Uterus (tissue), 4 donors: ENCODE results near the gene CCNY. TPM values are rescaled to one million over a fixed set of nuclear protein-coding genes. Genes with fewer than 3 reads are reported as not detected.
"Not testable (repeated sequence)": the region's sequence is repeated elsewhere in the genome, so short reads cannot be mapped to it uniquely, and the experiment has no call there.

Experiments
- DNase-seq, 2 donors: peaks; one replicate each; pipeline ENCODE4 v3.0.0-alpha.2; 2019 to 2020
- H3K27ac ChIP-seq, 2 donors: fragments of 200-600 bp; sonication (generic); 1 replicate in 1 of 2; 2 replicates in 1 of 2; pipeline ENCODE4 v1.5.1; 2016 to 2018
- H3K27me3 ChIP-seq, 2 donors: fragments of 200-600 bp; sonication (generic); one replicate each; pipeline ENCODE4 v1.5.1; 2018 to 2019; ENCODE audit warnings: control low read depth in 1 of 2
- H3K36me3 ChIP-seq, 2 donors: fragments of 200-600 bp; sonication (generic); one replicate each; pipeline ENCODE4 v1.5.1; 2019; ENCODE audit warnings: control low read depth in 1 of 2
- H3K4me1 ChIP-seq, 2 donors: fragments of 200-600 bp; sonication (generic); one replicate each; pipeline ENCODE4 v1.5.1; 2018 to 2019; ENCODE audit warnings: control low read depth in 1 of 2
- H3K4me3 ChIP-seq, 2 donors: fragments of 200-600 bp; sonication (generic); 1 replicate in 1 of 2; 2 replicates in 1 of 2; pipeline ENCODE4 v1.5.1; 2018 to 2019; ENCODE audit warnings: mild to moderate bottlenecking in 1 of 2
- H3K9me3 ChIP-seq, 2 donors: fragments of 200-600 bp; sonication (generic); one replicate each; pipeline ENCODE4 v1.5.1; 2019; ENCODE audit warnings: control low read depth in 1 of 2
- CTCF ChIP-seq, 4 experiments: fragments of 200-600 bp in 2 of 4; fragments of 450-650 bp in 2 of 4; sonication (generic) in 2 of 4; IDR thresholded peaks; one replicate each; pipeline ENCODE4 v1.5.1; 2016 to 2019; ENCODE audit warnings: antibody characterized with exemption in 4 of 4, mild to moderate bottlenecking in 2 of 4, moderate library complexity in 1 of 4
- POLR2A ChIP-seq, 2 donors: fragments of 450-650 bp; IDR thresholded peaks; one replicate each; pipeline ENCODE4 v1.6.1; 2016; ENCODE audit warnings: antibody characterized with exemption in 2 of 2, mild to moderate bottlenecking in 1 of 2, moderate library complexity in 1 of 2
- intact Hi-C: fragments of 100-400 bp; cut with DNase I; formaldehyde crosslinking; loops from one replicate; pipeline ENCODE4 v1.15.1; 2023; ENCODE audit warnings: low total_unique reads
- total RNA-seq, 4 donors: library from RNA; depleted of rRNA in 3 of 4; stranded (reverse); fragments of >200 nt in 3 of 4; gene quantifications; one replicate each; pipeline versions ENCODE4 v1.1.0 to v1.2.4, GENCODE V29; 2014 to 2023
- donor health status: DM: yes; HTN: yes; CAD: no.

Gene CCNY
- total RNA-seq, 4 donors from 2014 or later: 28.2 to 79.2 (median 46.2) TPM

DNA sequence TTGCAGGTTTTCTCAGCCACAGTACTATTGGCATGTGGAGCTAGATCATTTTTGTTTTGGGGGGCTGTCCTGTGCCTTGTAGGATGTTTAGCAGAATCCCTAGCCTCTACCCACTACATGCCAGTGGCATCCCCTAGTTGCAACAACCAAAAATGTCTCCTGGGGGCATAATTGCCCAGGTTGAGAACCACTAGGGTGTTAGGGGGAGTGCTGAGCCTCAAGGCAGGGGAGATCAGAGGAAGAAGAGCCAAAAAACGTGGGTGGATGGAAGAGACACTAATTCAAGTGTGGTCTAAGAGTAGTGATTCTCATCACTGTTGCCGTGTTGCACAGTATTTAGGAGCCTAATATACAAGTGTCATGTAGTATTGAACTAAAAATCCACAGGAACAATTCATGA is 31.7 kb upstream of the CCNY start:
- H3K27me3 ChIP-seq: no peaks in the 10 kb centered on the region
- intact Hi-C loops: no loop called here
- DNase-seq: no peak
- no peaks in the 10 kb centered on the region for H3K36me3 ChIP-seq
- H3K4me3 ChIP-seq: no peak overlapping the region
- no peaks in the 10 kb centered on the region for H3K4me1 ChIP-seq
- no peak overlapping the region for H3K27ac ChIP-seq
- H3K9me3 ChIP-seq: no peaks in the 10 kb centered on the region
- TF ChIP-seq POLR2A (IDR thresholded peaks at IDR 0.05) (no peak), CTCF (IDR thresholded peaks at IDR 0.05) (no peak)

- Histone ChIP-seq H3K27me3 (no peaks in the 10 kb centered on the region), H3K36me3 (no peaks in the 10 kb centered on the region), H3K4me3 (no peak overlapping the region), H3K4me1 (no peaks in the 10 kb centered on the region), H3K27ac (no peak overlapping the region), H3K9me3 (no peaks in the 10 kb centered on the region)
- TF ChIP-seq CTCF (IDR thresholded peaks at IDR 0.05) (no peak), POLR2A (IDR thresholded peaks at IDR 0.05) (no peak)
- intact Hi-C loops: no loop called here
- no peak for DNase-seq
Observed at GRCh38 chr10:35306852-35307251, 29.5 kb upstream of the CCNY start.

DNA sequence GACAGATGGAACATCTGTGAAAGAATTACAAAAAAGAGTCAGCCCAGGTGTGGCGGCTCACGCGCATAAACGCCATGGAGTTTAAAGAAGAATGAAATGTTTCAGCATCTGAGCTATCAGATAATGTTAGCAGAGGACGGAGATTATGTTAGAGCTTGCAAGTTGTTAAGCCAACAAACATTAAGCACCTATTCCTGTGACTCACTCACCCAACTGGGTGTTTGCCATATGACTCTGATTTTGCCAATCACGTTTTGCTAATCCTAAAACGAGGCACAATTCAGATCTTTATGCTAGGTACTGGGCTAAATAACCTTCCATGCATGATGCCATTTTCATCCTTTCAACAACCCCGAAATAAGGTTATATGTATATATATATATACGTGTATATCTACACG is 29.0 kb upstream of the CCNY start:
- no peaks in the 10 kb centered on the region for H3K27me3 ChIP-seq
- DNase-seq: no peak
- no peaks in the 10 kb centered on the region for H3K36me3 ChIP-seq
- no peaks in the 10 kb centered on the region for H3K9me3 ChIP-seq
- H3K27ac ChIP-seq: no peak overlapping the region
- H3K4me1 ChIP-seq: no peaks in the 10 kb centered on the region
- no peak overlapping the region for H3K4me3 ChIP-seq
- TF ChIP-seq POLR2A (IDR thresholded peaks at IDR 0.05) (no peak), CTCF (IDR thresholded peaks at IDR 0.05) (no peak)
- intact Hi-C loops: no loop called here

- Histone ChIP-seq H3K27ac (no peak overlapping the region), H3K27me3 (no peaks in the 10 kb centered on the region), H3K9me3 (no peaks in the 10 kb centered on the region), H3K4me3 (no peak overlapping the region), H3K36me3 (no peaks in the 10 kb centered on the region), H3K4me1 (no peaks in the 10 kb centered on the region)
- TF ChIP-seq POLR2A (IDR thresholded peaks at IDR 0.05) (no peak), CTCF (IDR thresholded peaks at IDR 0.05) (no peak)
- intact Hi-C loops: no loop called here
- no peak for DNase-seq
Observed at GRCh38 chr10:35308809-35309208, 27.5 kb upstream of the CCNY start.

DNA sequence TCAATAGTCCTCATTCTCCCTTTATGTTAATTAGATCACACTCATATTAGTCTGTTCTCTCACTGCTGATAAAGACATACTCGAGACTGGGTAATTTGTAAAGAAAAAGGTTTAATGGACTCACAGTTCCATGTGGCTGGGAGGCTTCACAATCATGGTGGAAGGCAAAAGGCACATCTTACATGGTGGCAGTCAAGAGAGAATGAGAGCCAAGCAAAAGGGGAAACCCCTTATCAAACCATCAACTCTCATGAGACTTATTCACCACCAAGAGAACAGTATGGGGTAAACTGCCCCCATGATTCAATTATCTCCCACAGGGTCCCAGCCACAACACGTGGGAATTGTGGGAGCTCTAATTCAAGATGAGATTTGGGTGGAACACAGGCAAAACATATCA is 22.2 kb upstream of the CCNY start:
- DNase-seq, intact Hi-C loops, H3K9me3 ChIP-seq, H3K4me3 ChIP-seq, H3K27ac ChIP-seq, H3K36me3 ChIP-seq, H3K4me1 ChIP-seq, H3K27me3 ChIP-seq: not testable (repeated sequence)

DNA sequence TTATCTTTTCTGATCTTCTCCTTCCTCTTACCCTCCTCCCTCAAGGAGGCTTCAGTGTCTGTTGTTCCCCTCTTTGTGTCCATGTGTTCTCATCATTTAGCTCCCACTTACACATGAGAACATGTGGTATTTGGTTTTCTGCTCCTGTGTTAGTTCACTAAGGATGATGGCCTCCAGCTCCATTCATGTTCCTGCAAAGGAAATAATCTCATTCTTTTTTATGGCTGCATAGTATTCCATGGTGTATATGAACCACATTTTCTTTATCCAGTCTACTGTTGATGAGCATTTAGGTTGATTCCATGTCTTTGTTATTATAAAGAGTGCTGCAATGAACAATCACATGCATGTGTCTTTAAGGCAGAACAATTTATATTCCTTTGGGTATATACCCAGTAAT is 21.1 kb upstream of the CCNY start:
- H3K4me3 ChIP-seq, H3K36me3 ChIP-seq, intact Hi-C loops, H3K4me1 ChIP-seq, DNase-seq, H3K27ac ChIP-seq, H3K27me3 ChIP-seq, H3K9me3 ChIP-seq: not testable (repeated sequence)
